ENCODE results near the gene ZNRD2. TPM values are rescaled to one million over a fixed set of nuclear protein-coding genes. Genes with fewer than 3 reads are reported as not detected.

Gene ZNRD2
- polyA plus RNA-seq, 3 donors: 48.5 to 65.1 (median 56.2) TPM

GRCh38 chr11:65548395-65548794, 21.9 kb upstream of the ZNRD2 start:
- Mint-ChIP-seq H3K4me3 (no peak overlapping the region), H3K4me1 (peaks cover 39% of the 10 kb centered on the region), H3K36me3 (no peaks in the 10 kb centered on the region), H3K27me3 (ENCODE audit: low read depth in 3 of 3) (peaks cover 15 to 18% (median 16%) of the 10 kb centered on the region in 3 donors), H3K27ac (no peak overlapping the region), H3K9me3 (peaks cover 0 to 2% (median 0%) of the 10 kb centered on the region in 7 donors)
- Histone ChIP-seq H3K9me3 (replicated peaks in 1 of 2; ENCODE audit: control insufficient read depth in 1 of 2, insufficient read depth in 1 of 2, low read length in 2 of 2) (no peaks in the 10 kb centered on the region), H3K27ac (ENCODE audit: low read depth in 1 of 2, low read length in 2 of 2) (no peak overlapping the region), H3K4me3 (replicated peaks in 1 of 3; ENCODE audit: low read depth in 2 of 3, low read length in 3 of 3) (no peak overlapping the region), H3K4me2 (replicated peaks; ENCODE audit: extremely low read depth, low read length, poor library complexity, severe bottlenecking) (no peak overlapping the region), H3K27me3 (ENCODE audit: control insufficient read depth in 2 of 2, insufficient read depth in 2 of 2, low read length in 2 of 2) (no peaks in the 10 kb centered on the region), H3K4me1 (ENCODE audit: control insufficient read depth in 1 of 2, insufficient read depth in 2 of 2, low read length in 2 of 2) (peaks cover 19 to 29% of the 10 kb centered on the region in 2 donors), H4K20me1 (ENCODE audit: insufficient read depth, low read length) (no peaks in the 10 kb centered on the region), H3K79me2 (ENCODE audit: insufficient read depth, low read length) (no peaks in the 10 kb centered on the region), H3K36me3 (replicated peaks in 1 of 2; ENCODE audit: control insufficient read depth in 1 of 2, insufficient read depth in 2 of 2, low read length in 2 of 2) (no peaks in the 10 kb centered on the region), H3K9ac (ENCODE audit: insufficient read depth, low read length, poor library complexity, severe bottlenecking) (no peak overlapping the region), H2AFZ (ENCODE audit: insufficient read depth, low read depth, low read length, poor library complexity, severe bottlenecking) (no peak overlapping the region)
- intact Hi-C loops (cut with micrococcal nuclease): loop anchor here in 1 of 2 donors (10.0 kb wide), 1 partner anchor 66 kb away; the partner anchor contains the start of genes MAP3K11 and PCNX3
- no peak for DNase-seq
- WGBS (ENCODE audit: insufficient coverage): 93% methylated on average over 3 of the region's 3 CpGs
- TF ChIP-seq CTCF (IDR thresholded peaks at IDR 0.05): no peak

GRCh38 chr11:65549096-65549495, 21.2 kb upstream of the ZNRD2 start:
- H3K27ac ChIP-seq (ENCODE audit: low read depth in 1 of 2, low read length in 2 of 2): no peak overlapping the region
- no peaks in the 10 kb centered on the region for H3K36me3 ChIP-seq (replicated peaks in 1 of 2; ENCODE audit: control insufficient read depth in 1 of 2, insufficient read depth in 2 of 2, low read length in 2 of 2)
- DNase-seq: no peak
- Mint-ChIP-seq H3K9me3 (peaks cover 0 to 2% (median 0%) of the 10 kb centered on the region in 7 donors), H3K27ac (peak overlapping the region in 1 of 7 donors; percentile 43), H3K4me3 (no peak overlapping the region), H3K27me3 (ENCODE audit: low read depth in 3 of 3) (peaks cover 14 to 18% (median 16%) of the 10 kb centered on the region in 3 donors), H3K36me3 (no peaks in the 10 kb centered on the region), H3K4me1 (peaks cover 42% of the 10 kb centered on the region)
- no peaks in the 10 kb centered on the region for H3K9me3 ChIP-seq (replicated peaks in 1 of 2; ENCODE audit: control insufficient read depth in 1 of 2, insufficient read depth in 1 of 2, low read length in 2 of 2)
- no peaks in the 10 kb centered on the region for H4K20me1 ChIP-seq (ENCODE audit: insufficient read depth, low read length)
- 89% methylated on average over 1 of the region's 3 CpGs for WGBS (ENCODE audit: insufficient coverage)
- H3K79me2 ChIP-seq (ENCODE audit: insufficient read depth, low read length): no peaks in the 10 kb centered on the region
- no peak overlapping the region for H3K4me3 ChIP-seq (replicated peaks in 1 of 3; ENCODE audit: low read depth in 2 of 3, low read length in 3 of 3)
- no peaks in the 10 kb centered on the region for H3K27me3 ChIP-seq (ENCODE audit: control insufficient read depth in 2 of 2, insufficient read depth in 2 of 2, low read length in 2 of 2)
- intact Hi-C loops (cut with micrococcal nuclease): loop anchor here in 1 of 2 donors (10.0 kb wide), 1 partner anchor 66 kb away; the partner anchor contains the start of genes MAP3K11 and PCNX3
- no peak overlapping the region for H2AFZ ChIP-seq (ENCODE audit: insufficient read depth, low read depth, low read length, poor library complexity, severe bottlenecking)
- TF ChIP-seq CTCF (IDR thresholded peaks at IDR 0.05): no peak
- no peak overlapping the region for H3K9ac ChIP-seq (ENCODE audit: insufficient read depth, low read length, poor library complexity, severe bottlenecking)
- H3K4me1 ChIP-seq (ENCODE audit: control insufficient read depth in 1 of 2, insufficient read depth in 2 of 2, low read length in 2 of 2): peaks cover 23 to 36% of the 10 kb centered on the region in 2 donors
- H3K4me2 ChIP-seq (replicated peaks; ENCODE audit: extremely low read depth, low read length, poor library complexity, severe bottlenecking): no peak overlapping the region
